Neural cell (in vitro differentiated cells): ENCODE measurements around the gene INAFM1.
"Not testable (repeated sequence)": the region's sequence is repeated elsewhere in the genome, so short reads cannot be mapped to it uniquely, and the experiment has no call there.

Experiments
- EP300 ChIP-seq: fragments of 450-650 bp; conservative IDR thresholded peaks from 2 replicates; pipeline ENCODE4 v1.6.1; 2014; ENCODE audit warnings: antibody characterized with exemption, mild to moderate bottlenecking, moderate library complexity; ENCODE audit not compliant: poor library complexity, severe bottlenecking
- EZH2 ChIP-seq: fragments of 200-600, 300-800 bp; shearing (Covaris generic), sonication (generic); IDR thresholded peaks from 2 replicates; pipeline ENCODE4 v1.6.1; 2014; ENCODE audit warnings: antibody characterized with exemption, low read length, borderline replicate concordance, mild to moderate bottlenecking; ENCODE audit not compliant: insufficient read depth, poor library complexity, severe bottlenecking
- POLR2AphosphoS5 ChIP-seq: IDR thresholded peaks from 2 replicates; pipeline ENCODE4 v1.6.1; 2012
- RAD21 ChIP-seq: fragments of 450-650 bp; conservative IDR thresholded peaks from 2 replicates; pipeline ENCODE4 v1.6.1; 2014; ENCODE audit warnings: antibody characterized with exemption, mild to moderate bottlenecking, moderate library complexity
- REST ChIP-seq: IDR thresholded peaks from 2 replicates; pipeline ENCODE4 v1.6.1; 2012; ENCODE audit warnings: borderline replicate concordance
- SMC3 ChIP-seq: fragments of 450-650 bp; conservative IDR thresholded peaks from 2 replicates; pipeline ENCODE4 v1.6.1; 2014; ENCODE audit warnings: antibody characterized with exemption, mild to moderate bottlenecking, moderate library complexity; ENCODE audit not compliant: poor library complexity
- TAF1 ChIP-seq: IDR thresholded peaks from 2 replicates; pipeline ENCODE4 v1.6.1; 2012; ENCODE audit warnings: low read depth
- TF ChIP-seq, protein P1 (sequence below): fragments of 450-650 bp; IDR thresholded peaks from 2 replicates; pipeline ENCODE4 v1.5.1; 2014; ENCODE audit warnings: antibody characterized with exemption, mild to moderate bottlenecking, moderate library complexity; ENCODE audit not compliant: poor library complexity, severe bottlenecking

DNA sequence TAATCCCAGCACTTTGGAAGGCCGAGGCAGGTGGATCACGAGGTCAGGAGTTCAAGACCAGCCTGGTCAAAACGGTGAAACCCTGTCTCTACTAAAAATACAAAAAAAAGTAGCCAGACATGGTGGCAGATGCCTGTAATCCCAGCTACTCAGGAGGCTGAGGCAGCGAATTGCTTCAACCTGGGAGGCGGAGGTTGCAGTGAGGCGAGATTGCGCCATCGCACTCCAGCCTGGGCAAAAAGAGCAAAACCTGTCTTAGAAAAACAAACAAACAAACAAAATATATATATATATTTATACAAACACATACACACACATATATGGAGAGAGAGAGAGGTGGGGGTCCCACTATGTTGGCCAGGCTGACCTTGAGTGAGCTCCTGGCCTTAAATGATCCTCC is 21.7 kb upstream of the INAFM1 start:
- not testable (repeated sequence) for TF ChIP-seq SMC3, EP300, RAD21, TAF1, REST, EZH2, POLR2AphosphoS5
- TF ChIP-seq, protein P1, sequence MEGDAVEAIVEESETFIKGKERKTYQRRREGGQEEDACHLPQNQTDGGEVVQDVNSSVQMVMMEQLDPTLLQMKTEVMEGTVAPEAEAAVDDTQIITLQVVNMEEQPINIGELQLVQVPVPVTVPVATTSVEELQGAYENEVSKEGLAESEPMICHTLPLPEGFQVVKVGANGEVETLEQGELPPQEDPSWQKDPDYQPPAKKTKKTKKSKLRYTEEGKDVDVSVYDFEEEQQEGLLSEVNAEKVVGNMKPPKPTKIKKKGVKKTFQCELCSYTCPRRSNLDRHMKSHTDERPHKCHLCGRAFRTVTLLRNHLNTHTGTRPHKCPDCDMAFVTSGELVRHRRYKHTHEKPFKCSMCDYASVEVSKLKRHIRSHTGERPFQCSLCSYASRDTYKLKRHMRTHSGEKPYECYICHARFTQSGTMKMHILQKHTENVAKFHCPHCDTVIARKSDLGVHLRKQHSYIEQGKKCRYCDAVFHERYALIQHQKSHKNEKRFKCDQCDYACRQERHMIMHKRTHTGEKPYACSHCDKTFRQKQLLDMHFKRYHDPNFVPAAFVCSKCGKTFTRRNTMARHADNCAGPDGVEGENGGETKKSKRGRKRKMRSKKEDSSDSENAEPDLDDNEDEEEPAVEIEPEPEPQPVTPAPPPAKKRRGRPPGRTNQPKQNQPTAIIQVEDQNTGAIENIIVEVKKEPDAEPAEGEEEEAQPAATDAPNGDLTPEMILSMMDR, result not testable (repeated sequence)
